Adipose tissue (tissue), 3 donors: ENCODE results near the gene MED9. TPM values are rescaled to one million over a fixed set of nuclear protein-coding genes. Genes with fewer than 3 reads are reported as not detected.
"Not testable (repeated sequence)": the region's sequence is repeated elsewhere in the genome, so short reads cannot be mapped to it uniquely, and the experiment has no call there.

Experiments used
- H3K27ac ChIP-seq: one replicate; pipeline ENCODE4 v1.5.1; 2013; ENCODE audit warnings: low read depth, low read length
- WGBS, 3 donors: extraction: QIAGEN DNeasy Blood & Tissue Kit; methylation state at CpG; one replicate each; pipeline ENCODE4 v1.1.7; 2013; 5-methylcytosine and 5-hydroxymethylcytosine counted together
- polyA plus RNA-seq, 3 donors: library from polyadenylated mRNA; stranded (reverse); fragments of 200-250 nt; gene quantifications; one replicate each; pipeline ENCODE4 v1.2.3, GENCODE V29; 2013
- donor health status: healthy with polysubstance abuse.
- donor health status: Bipolar disorder and iron deficiency.
- donor health status: healthy.

MED9 gene
- polyA plus RNA-seq, 3 donors = 7.4 to 13.8 (median 9.4) TPM

DNA sequence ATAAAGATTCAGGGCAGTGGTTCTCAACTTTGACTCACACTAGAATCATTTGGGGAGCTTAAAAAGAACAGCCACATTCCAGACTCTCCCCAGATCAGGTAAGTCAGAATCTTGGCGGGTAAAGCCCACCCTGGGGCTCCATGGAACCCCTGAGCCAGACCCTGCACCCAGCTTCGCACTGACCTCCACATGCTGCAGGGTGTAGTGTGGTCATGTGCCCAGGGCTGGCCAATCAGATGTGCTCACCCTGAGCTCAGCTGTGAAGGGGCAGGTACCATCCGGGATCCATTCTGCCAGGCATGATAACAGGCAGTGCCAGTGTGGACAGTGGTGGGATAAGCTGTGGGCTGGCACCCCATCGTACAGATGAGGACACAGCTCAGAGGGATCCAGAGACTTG is 28.1 kb upstream of the MED9 start:
- H3K27ac ChIP-seq = no peak overlapping the region
- 85 to 96% (median 90%) methylated on average over 4 of the region's 4 CpGs for WGBS, 3 donors

DNA sequence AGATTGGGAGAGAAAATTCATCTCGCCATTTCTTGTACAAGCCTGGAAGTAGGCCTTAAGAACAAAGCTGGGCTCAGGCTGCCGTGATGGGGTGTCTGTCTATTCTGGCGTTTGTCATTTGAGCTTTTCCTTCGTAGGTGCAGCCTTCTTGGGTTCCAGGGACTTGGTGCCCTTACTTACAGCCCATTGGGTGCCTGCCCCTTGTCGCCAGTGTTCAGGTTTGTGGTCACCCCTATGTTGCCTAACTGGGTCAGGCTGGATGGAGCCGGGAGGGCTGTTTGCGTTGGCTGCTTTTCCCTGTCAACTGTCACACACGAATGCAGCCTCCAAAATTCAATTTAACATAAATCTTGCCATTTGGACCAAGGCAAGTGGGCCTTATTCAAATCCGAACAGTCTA is 23.7 kb upstream of the MED9 start:
- no peak overlapping the region for H3K27ac ChIP-seq
- 80 to 85% (median 85%) methylated on average over 9 of the region's 9 CpGs for WGBS, 3 donors

DNA sequence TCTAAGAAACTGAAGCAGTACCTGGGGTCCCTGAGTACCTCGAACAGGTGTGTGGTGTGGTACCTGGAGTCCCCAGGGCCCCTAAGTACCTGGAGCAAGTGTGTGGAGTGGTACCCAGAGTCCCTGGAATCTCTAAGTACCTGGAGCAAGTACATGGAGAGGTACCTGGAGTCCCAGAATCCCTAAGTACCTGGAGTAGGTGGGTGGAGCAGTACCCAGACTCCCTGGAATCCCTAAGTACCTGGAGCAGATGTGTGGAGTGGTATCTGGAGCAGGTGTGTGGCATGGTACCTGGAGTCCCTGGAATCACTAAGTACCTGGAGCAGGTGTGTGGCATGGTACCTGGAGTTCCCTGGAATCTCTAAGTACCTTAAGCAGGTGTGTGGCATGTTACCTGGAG is 22.5 kb upstream of the MED9 start:
- 73 to 91% (median 86%) methylated on average over 1 of the region's 1 CpG for WGBS, 3 donors

DNA sequence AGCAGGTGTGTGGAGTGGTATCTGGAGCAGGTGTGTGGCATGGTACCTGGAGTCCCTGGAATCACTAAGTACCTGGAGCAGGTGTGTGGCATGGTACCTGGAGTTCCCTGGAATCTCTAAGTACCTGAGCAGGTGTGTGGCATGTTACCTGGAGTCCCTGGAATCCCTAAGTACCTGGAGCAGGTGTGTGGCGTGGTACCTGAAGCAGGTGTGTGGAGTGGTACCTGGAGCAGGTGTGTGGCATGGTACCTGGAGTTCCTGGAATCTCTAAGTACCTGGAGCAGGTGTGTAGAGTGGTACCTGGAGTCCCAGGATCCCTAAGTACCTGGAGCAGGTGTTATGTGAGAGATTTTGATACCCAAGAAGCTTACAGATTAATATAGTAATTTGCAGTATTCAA is 22.1 kb upstream of the MED9 start:
- WGBS, 3 donors = 32 to 87% (median 48%) methylated on average over 1 of the region's 1 CpG
- not testable (repeated sequence) for H3K27ac ChIP-seq

More for the DNA sequence above, 22.5 kb upstream of the MED9 start:
- no peak overlapping the region for H3K27ac ChIP-seq

DNA sequence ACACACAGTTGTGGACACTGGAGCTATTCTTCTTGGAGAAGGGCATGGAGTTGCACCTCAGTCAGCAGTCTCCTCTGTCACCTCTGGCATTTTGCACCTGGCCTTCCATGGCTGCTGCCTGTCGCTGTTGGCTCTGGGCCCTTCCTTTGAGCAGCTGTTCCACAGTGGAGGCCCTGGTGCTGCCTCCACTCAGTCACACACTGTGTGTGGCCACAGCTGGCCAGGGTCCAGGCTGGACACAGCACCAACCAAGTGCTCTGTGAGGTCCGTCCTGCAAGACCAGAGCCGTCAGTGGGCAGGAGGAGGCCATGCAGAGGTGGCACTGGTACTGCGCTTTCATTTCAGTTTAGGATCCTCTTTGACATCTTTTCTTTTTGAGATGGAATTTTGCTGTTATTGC is 21.6 kb upstream of the MED9 start:
- 93 to 96% (median 95%) methylated on average over 4 of the region's 4 CpGs for WGBS, 3 donors
- no peak overlapping the region for H3K27ac ChIP-seq

DNA sequence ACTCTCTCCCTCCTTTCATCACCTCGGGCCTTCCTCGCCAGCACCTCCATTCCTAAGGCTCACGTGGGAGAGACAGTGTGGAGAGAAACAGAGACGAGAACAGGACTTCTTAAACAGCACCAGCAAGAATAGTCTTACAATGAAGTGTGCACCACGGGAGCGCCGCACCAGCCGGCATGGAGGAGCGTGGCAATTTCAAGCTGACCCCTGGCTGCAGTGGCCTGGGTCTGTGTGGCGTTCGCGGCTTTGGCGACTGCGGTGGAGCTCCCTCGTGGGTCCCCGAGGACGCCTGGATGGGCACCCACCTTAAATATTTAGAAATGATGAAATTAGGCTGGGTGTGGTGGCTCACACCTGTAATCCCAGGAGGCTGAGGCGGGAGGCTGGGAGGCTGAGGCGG is 20.5 kb upstream of the MED9 start:
- no peak overlapping the region for H3K27ac ChIP-seq
- 80 to 92% (median 92%) methylated on average over 19 of the region's 19 CpGs for WGBS, 3 donors

DNA sequence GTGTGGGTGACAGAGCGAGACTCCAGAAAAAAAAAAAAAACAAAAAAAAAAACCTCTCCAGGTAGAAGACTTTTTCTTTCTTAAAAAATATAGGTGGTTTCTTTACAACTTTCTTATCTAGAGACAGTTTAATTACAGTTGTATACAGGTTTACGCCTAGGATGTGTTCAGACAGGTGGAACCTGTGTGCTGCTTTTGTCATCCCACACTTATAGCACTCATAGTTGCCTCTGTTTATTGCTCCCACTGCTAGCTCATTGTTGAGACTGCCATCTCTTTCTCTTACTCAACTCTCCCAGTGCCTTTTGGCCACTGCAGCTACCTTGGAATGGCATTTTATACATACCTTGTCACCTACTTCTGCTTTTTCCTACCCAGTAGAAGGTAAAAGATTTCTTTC is 19.1 kb upstream of the MED9 start:
- no peak overlapping the region for H3K27ac ChIP-seq
- 89 to 98% (median 94%) methylated on average over 2 of the region's 2 CpGs for WGBS, 3 donors

DNA sequence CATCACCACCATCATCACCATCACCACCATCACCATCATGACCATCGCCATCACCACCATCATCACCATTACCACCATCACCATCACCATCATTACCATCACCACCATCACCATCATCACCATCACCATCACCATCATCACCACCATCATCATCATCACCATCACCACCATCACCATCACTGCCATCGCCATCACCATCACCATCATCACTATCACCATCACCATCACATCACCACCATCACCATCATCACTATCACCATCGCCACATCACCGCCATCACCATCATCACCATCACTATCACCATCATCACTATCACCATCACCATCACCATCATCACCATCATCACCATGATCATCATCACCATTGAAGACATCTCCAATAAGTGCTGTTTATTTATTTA is 16.8 kb upstream of the MED9 start:
- H3K27ac ChIP-seq = no peak overlapping the region
- 95 to 98% (median 96%) methylated on average over 4 of the region's 4 CpGs for WGBS, 3 donors

DNA sequence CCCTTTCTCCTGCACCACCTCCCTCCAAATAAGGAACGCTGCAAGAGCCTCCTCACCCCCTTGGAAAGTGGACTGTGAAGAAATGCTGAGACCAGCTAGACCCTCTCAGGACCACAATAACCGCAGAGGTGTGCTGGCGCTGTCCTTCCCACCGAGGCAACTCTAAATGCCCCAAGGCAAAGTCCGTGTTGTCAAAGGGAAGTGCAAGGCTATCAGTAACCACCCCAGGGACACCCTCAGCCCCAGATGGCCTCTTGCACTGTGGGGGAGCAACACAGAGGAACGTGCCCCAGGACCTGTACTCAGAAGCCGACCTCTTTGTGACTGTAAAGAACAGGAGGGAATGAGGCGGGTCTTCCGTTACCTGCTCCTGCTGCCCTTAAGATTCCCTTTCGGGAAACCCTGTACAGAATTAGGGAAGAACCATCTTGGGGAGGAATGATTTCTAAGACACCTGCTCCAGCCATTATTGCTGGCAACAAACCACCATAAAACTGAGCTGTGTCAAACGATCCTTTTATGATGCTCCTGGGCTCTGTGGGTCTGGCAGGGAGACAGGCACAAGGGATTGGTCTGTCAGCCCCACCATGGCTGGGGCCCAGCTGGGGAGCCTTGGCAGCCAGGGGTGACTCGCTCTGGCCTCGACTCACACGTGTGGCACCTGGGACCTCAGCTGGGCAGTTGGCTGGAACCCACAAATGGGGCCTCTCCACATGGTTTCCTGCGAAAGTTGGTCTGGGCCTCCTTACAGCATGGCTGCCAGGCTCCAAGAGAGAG is 14.6 kb upstream of the MED9 start:
- 73 to 79% (median 77%) methylated on average over 15 of the region's 15 CpGs for WGBS, 3 donors
- H3K27ac ChIP-seq = no peak overlapping the region

DNA sequence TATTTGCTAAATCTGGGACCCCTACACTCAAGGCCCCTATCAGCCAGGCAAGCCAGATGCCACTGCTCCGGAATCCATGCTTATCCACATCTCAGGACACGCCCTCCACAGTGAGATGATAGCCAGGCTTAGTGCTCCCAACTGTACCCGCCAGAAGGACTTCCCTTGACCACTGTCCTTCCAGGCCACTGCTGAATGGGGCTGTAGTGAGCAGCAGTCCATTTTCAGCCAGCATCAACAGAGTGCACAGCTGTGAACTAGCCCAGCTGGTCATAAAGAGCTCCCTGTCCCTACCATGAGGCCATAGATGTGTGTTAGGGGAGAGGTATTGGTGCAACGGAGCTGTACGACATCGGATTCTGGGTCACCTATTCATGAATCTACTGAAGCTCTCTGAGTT is 13.0 kb upstream of the MED9 start:
- WGBS, 3 donors = 79 to 91% (median 88%) methylated on average over 6 of the region's 6 CpGs
- no peak overlapping the region for H3K27ac ChIP-seq

DNA sequence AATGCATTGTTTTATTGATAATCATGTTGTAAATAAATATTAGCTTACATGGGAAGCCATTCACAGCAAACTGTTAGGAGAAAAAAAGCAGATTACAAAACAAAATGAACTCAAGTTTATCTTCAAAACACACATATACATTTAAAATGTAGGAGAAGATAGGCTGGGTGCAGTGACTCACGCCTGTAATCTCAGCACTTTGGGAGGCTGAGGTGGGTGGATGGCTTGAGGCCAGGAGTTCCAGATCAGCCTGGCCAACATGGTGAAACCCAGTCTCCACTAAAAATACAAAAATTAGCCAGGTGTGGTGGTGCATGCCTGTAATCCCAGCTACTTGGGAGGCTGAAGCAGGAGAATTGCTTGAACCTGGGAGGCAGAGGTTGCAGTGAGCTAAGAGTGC is 10.9 kb upstream of the MED9 start:
- not testable (repeated sequence) for H3K27ac ChIP-seq
- WGBS, 3 donors = 60 to 78% (median 63%) methylated on average over 1 of the region's 1 CpG

DNA sequence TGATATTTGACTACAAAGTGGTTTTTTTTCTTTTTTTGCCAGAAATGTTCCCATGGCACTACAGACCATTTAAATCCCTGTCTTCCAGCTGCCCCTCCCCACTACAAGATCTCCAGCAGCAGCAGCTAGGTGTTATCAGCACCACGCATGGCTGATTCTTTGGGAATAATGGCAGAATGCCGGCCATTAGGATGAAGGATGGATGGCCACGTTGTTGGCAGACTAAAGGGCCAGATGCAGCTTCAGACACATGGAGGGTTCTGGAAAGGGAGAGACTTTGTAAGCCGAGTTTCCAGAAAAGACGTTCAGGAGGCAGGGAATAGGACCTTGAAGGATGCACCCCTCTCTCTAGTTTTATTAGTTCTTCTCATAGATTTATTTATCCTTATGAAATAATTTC is 10.3 kb upstream of the MED9 start:
- WGBS, 3 donors = 58 to 70% (median 63%) methylated on average over 5 of the region's 5 CpGs
- no peak overlapping the region for H3K27ac ChIP-seq

DNA sequence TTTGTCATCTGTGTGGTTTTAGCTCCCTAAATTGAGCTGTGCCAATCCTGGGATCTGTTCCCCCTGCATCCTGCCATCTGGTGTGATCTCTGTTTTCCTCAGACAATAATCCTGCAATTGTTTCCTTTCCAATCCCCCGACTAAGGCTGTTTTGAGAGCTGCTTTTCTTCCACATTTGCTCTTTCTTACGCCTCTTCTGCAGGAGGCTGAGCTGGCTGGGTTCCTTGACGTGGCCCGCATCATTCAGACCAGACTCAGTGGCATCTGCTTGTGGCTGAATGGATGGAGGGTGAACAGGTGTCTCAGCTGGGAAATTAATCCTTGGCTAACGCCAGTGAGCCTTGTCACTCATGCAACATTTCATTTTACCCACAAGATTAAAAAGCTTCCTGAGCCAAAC is 9.8 kb upstream of the MED9 start:
- WGBS, 3 donors = 71 to 88% (median 72%) methylated on average over 5 of the region's 5 CpGs
- no peak overlapping the region for H3K27ac ChIP-seq

DNA sequence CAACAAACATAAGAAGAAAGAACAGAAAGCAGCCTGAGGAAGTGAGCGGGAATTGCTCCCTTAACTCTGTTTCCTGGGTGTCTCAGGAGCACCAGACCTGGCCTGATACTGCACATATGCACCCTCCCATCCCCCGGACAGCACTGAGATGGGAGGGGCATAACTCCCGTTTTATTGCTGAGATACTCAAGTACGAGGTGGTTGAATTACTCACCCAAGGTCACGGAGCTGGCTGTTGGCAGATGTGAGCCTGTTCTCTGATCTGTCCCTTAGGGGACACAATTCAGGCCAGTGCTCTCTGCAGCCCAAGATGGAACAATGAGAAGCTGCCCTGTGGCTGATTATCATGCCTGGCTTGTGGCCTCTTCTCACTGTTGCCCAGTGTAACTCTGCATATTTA is 9.1 kb upstream of the MED9 start:
- 38 to 66% (median 60%) methylated on average over 5 of the region's 5 CpGs for WGBS, 3 donors
- no peak overlapping the region for H3K27ac ChIP-seq

DNA sequence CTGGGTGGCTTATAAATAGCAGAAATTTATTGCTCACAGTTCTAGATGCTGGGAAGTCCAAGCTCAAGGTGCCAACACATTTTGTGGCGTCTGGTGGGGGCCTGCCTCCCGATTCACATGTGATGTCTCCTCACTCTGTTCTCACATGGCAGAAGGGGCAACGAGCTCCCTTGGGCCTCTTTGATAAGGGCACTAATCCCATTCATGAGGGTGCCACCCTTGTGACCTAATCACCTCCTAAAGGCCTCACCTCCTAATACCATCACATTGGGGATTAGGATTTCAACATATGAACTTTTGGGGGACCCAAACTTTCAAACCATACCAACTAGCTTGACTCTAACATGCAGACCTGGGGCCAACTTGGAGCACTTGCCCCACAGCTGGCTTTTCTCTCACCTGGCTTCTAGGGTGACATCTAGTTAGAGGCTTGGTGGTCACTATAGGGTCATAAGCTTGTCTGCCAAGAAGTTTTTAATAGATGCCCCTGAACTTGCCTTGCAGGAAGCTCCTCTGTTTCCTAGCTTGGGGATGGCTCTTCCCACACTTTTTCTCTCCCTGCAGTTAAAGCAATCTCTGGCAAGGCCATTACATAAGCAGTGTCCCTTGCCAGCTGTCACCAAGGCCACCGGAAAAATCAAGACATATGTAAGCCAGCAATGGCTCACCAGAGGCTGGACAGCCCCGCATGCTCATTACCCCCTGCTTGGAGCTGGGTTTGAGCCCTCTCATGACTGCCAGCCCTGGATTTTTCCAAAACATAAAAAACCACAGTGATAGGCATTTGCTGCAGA is 8.4 kb upstream of the MED9 start:
- H3K27ac ChIP-seq = no peak overlapping the region
- WGBS, 3 donors = 56 to 76% (median 67%) methylated on average over 5 of the region's 5 CpGs

DNA sequence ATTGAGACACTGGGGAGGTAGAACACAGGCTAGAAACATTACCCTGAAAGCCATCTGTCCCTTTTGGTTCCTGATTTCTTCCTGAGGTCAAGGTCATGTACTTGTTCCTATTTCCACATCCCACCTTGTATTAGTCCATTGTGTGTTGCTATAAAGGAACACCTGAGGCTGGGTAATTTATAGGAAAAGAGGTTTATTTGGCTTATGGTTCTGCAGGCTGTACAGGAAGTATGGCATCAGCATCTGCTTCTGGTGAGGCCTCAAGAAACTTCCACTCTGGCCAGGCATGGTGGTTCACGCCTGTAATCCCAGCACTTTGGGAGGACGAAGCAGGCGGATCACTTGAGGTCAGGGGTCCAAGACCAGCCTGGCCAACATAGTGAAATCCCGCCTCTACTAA is 7.4 kb upstream of the MED9 start:
- 94 to 98% (median 96%) methylated on average over 4 of the region's 4 CpGs for WGBS, 3 donors
- no peak overlapping the region for H3K27ac ChIP-seq

DNA sequence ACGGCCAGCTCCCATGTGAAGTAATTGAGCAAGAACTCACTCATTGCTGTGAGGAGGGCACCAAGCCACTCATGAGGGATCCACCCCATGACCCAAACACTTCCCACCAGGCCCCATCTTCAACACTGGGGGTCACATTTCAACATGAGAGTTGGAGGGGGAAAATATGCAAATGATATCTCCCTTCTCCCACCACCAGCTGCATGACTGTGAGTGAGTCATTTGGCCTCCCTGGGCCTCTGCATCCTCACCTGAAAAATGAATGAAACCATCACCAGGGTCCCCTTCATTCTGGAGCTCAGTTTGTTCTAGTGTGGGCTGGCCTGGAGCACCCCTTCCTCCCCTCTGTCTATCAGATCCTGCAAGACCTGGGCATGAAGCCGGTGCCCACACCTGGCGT is 6.8 kb upstream of the MED9 start:
- 85 to 93% (median 92%) methylated on average over 3 of the region's 3 CpGs for WGBS, 3 donors
- no peak overlapping the region for H3K27ac ChIP-seq

DNA sequence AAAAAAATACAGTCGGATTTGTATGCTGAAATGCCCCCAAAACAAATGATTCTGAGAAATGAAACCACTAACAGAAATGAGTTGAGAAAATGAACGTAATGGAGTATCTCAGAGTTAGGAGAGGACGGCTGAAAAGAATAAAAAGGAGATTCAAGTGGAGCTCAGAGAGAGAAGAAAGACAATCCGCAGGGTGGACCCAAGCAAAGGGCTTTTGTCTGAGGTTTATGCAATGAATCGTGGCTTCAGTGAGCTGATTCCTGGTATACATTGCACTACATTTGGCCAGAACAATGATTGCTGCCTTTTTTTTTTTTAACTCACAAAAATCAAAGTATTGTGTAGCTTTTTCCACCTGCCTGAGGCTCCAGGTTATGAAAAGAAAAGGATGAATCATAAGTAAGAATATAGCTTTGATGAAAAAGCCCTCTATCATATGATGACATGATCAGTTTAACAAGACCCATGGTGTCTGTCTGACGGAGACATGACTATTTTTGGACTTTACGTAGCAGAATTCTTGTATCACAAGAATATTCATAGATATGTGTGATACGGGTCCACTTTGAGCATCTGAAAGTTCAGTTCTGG is 4.4 kb upstream of the MED9 start:
- WGBS, 3 donors = 59 to 69% (median 66%) methylated on average over 8 of the region's 8 CpGs
- H3K27ac ChIP-seq = no peak overlapping the region

DNA sequence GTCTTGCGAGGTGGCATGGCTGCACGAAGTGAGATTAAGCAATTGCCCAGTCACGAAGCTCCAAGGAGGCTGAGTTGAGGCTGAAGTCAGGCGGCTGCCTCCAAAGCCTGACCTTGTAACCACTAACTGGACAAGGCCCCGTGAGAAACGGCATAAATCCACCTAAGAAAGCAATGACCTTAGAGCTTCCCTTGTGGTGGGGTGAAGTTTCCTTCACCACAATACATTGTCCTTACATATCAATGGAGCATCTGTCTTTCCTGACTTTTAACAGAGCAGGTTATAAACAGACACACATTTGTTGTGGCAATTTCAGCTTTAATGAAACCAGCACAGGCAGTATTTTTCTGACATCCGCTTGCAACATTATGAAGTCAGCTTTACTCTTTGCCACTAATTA is 2.5 kb upstream of the MED9 start:
- WGBS, 3 donors = 53 to 67% (median 55%) methylated on average over 7 of the region's 7 CpGs

DNA sequence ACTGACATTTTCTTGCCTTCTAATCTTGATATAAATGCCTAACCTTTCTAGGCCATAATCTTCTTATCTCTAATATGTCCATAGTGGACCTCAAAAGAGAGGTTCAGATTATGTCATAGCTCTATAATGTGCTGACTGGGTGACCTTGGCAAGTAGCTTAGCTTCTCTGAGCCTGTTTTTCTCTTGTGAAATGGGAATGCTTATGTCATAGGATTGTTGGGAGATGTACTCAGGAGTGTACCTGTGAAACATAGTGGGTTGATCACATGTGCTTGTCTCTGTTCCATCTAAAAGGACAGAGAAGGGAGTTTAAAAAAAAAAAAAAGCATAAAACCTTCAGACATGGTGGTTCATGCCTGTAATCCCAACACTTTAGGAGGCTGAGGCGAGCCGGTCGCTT is 2.4 kb downstream of the MED9 start:
- WGBS, 3 donors = 96 to 100% (median 98%) methylated on average over 3 of the region's 3 CpGs
- H3K27ac ChIP-seq = no peak overlapping the region

More for the DNA sequence above, 2.5 kb upstream of the MED9 start:
- H3K27ac ChIP-seq = no peak overlapping the region
